GM23338 (cell line): ENCODE results near the gene H1-8. TPM values are rescaled to one million over a fixed set of nuclear protein-coding genes. Genes with fewer than 3 reads are reported as not detected.

Source experiments
- ATAC-seq: fragments of 200-7000 bp; cut with Tn5 transposase; 3 replicates; pipeline ENCODE4 v1.9.1; 2020
- DNase-seq: peaks from one replicate; pipeline ENCODE4 v3.0.0-alpha.2; 2015; ENCODE audit warnings: low spot score
- H2AFZ ChIP-seq: fragments of 200-600 bp; sonication (generic); 2 replicates; pipeline ENCODE4 v1.8.0; 2016; ENCODE audit warnings: antibody characterized with exemption, mild to moderate bottlenecking, moderate library complexity
- H3F3A ChIP-seq: fragments of 200-600 bp; sonication (generic); replicated peaks from 2 replicates; pipeline ENCODE4 v1.8.0; 2017; ENCODE audit warnings: antibody characterized with exemption, mixed run types, low read depth
- H3K27ac ChIP-seq: fragments of 200-600 bp; sonication (generic); 2 replicates; pipeline ENCODE4 v1.6.1; 2016; ENCODE audit warnings: low read depth
- H3K27me3 ChIP-seq: fragments of 200-600 bp; sonication (generic); 2 replicates; pipeline ENCODE4 v1.8.0; 2016; ENCODE audit warnings: mild to moderate bottlenecking, mixed run types, moderate library complexity; ENCODE audit not compliant: insufficient read depth
- H3K36me3 ChIP-seq: fragments of 200-600 bp; sonication (generic); 2 replicates; pipeline ENCODE4 v1.8.0; 2016; ENCODE audit warnings: mild to moderate bottlenecking; ENCODE audit not compliant: insufficient read depth
- H3K4me1 ChIP-seq: fragments of 200-600 bp; sonication (generic); 2 replicates; pipeline ENCODE4 v1.8.0; 2016; ENCODE audit warnings: mild to moderate bottlenecking, moderate library complexity; ENCODE audit not compliant: insufficient read depth
- H3K4me2 ChIP-seq: fragments of 200-600 bp; sonication (generic); 2 replicates; pipeline ENCODE4 v1.7.1; 2017; ENCODE audit warnings: mixed run types
- H3K4me3 ChIP-seq: fragments of 200-600 bp; sonication (generic); 2 replicates; pipeline ENCODE4 v1.6.1; 2016; ENCODE audit warnings: mixed run types
- H3K79me2 ChIP-seq: fragments of 200-600 bp; sonication (generic); replicated peaks from 2 replicates; pipeline ENCODE4 v1.8.0; 2017; ENCODE audit warnings: mild to moderate bottlenecking; ENCODE audit not compliant: insufficient read depth
- H3K9me2 ChIP-seq: fragments of 200-600 bp; sonication (generic); 2 replicates; pipeline ENCODE4 v1.8.0; 2017; ENCODE audit not compliant: insufficient read depth
- H4K20me1 ChIP-seq: fragments of 200-600 bp; sonication (generic); replicated peaks from 2 replicates; pipeline ENCODE4 v1.8.0; 2017; ENCODE audit warnings: mild to moderate bottlenecking; ENCODE audit not compliant: insufficient read depth
- H3K27ac Mint-ChIP-seq: 2 replicates; pipeline ENCODE4 v1.8.0; 2020; ENCODE audit warnings: inconsistent platforms, mild to moderate bottlenecking, moderate library complexity, mixed read lengths
- H3K27me3 Mint-ChIP-seq: 3 replicates; pipeline ENCODE4 v1.8.0; 2022; ENCODE audit warnings: low read depth, mild to moderate bottlenecking, moderate library complexity, mixed read lengths, inconsistent platforms; ENCODE audit not compliant: insufficient read depth, poor library complexity
- H3K36me3 Mint-ChIP-seq: 3 replicates; pipeline ENCODE4 v1.8.0; 2021; ENCODE audit warnings: low read depth, mild to moderate bottlenecking, inconsistent platforms, moderate library complexity, mixed read lengths
- H3K4me1 Mint-ChIP-seq: 3 replicates; pipeline ENCODE4 v1.8.0; 2020; ENCODE audit warnings: mild to moderate bottlenecking, inconsistent platforms, mixed read lengths
- H3K4me3 Mint-ChIP-seq: 3 replicates; pipeline ENCODE4 v1.8.0; 2021; ENCODE audit warnings: moderate library complexity, mild to moderate bottlenecking, inconsistent platforms, mixed read lengths
- H3K9me3 Mint-ChIP-seq: 3 replicates; pipeline ENCODE4 v1.8.0; 2020; ENCODE audit warnings: moderate library complexity, mild to moderate bottlenecking, inconsistent platforms, mixed read lengths
- CREB1 ChIP-seq: fragments of 250-450 bp; sonication (Bioruptor Pico); IDR thresholded peaks from 2 replicates; pipeline ENCODE4 v1.5.0; 2020; ENCODE audit warnings: low read depth, mild to moderate bottlenecking, moderate library complexity
- EZH2 ChIP-seq: fragments of 200-600 bp; sonication (generic); IDR thresholded peaks from one replicate; pipeline ENCODE4 v1.8.0; 2017; ENCODE audit warnings: antibody characterized with exemption, mild to moderate bottlenecking, low read depth; ENCODE audit not compliant: unreplicated experiment
- EZH2phosphoT487 ChIP-seq: fragments of 200-600 bp; sonication (generic); IDR thresholded peaks from one replicate; pipeline ENCODE4 v1.8.1; 2018; ENCODE audit warnings: antibody characterized with exemption; ENCODE audit not compliant: unreplicated experiment
- JUNB ChIP-seq: IDR thresholded peaks from one replicate; pipeline ENCODE4 v1.6.1; 2016; ENCODE audit warnings: antibody characterized with exemption; ENCODE audit not compliant: unreplicated experiment
- NANOG ChIP-seq: IDR thresholded peaks from 2 replicates; pipeline ENCODE4 v1.6.1; 2016; ENCODE audit warnings: antibody characterized with exemption, borderline replicate concordance
- POLR2AphosphoS5 ChIP-seq: IDR thresholded peaks from 2 replicates; pipeline ENCODE4 v1.6.1; 2016; ENCODE audit warnings: antibody characterized with exemption, low read depth
- STAT1 ChIP-seq: IDR thresholded peaks from one replicate; pipeline ENCODE4 v1.6.1; 2016; ENCODE audit warnings: antibody characterized with exemption; ENCODE audit not compliant: unreplicated experiment
- ZNF114 ChIP-seq: fragments of 250-450 bp; sonication (Bioruptor Pico); IDR thresholded peaks from 2 replicates; pipeline ENCODE4 v1.5.0; 2020; ENCODE audit warnings: mild to moderate bottlenecking, moderate library complexity
- ZNF331 ChIP-seq: fragments of 250-450 bp; sonication (Bioruptor Pico); IDR thresholded peaks from 2 replicates; pipeline ENCODE4 v1.5.0; 2020; ENCODE audit warnings: low read depth, mild to moderate bottlenecking, moderate library complexity
- polyA plus RNA-seq: library from polyadenylated mRNA; unstranded; fragments of >200 nt; fragmentation: Nextera tagmentation; extraction: Ambion mirVana; gene quantifications from 2 replicates; pipeline ENCODE4 v1.2.1, GENCODE V29; 2016
- total RNA-seq: library from RNA; depleted of rRNA; stranded (reverse); fragments of >200 nt; shearing (Covaris generic); gene quantifications from 2 replicates; pipeline ENCODE4 v1.2.3, GENCODE V29; 2014
- TF ChIP-seq, protein P1 (sequence below): fragments of 250-450 bp; sonication (Bioruptor Pico); IDR thresholded peaks from 2 replicates; pipeline ENCODE4 v1.5.0; 2020; ENCODE audit warnings: mild to moderate bottlenecking, moderate library complexity
- TF ChIP-seq, protein P2 (sequence below): IDR thresholded peaks from one replicate; pipeline ENCODE4 v1.6.1; 2018; ENCODE audit warnings: antibody characterized with exemption; ENCODE audit not compliant: unreplicated experiment
- TF ChIP-seq, protein P3 (sequence below), 2 experiments: fragments of 200-600 bp in 1 of 2; sonication (generic) in 1 of 2; conservative IDR thresholded peaks; 2 replicates each; pipeline versions ENCODE4 v1.5.1 to v1.6.1; 2016 to 2017; ENCODE audit warnings: antibody characterized with exemption in 2 of 2, low read depth in 2 of 2, mild to moderate bottlenecking in 2 of 2, moderate library complexity in 1 of 2
- TF ChIP-seq, protein P4 (sequence below): IDR thresholded peaks from 2 replicates; pipeline ENCODE4 v1.6.1; 2016; ENCODE audit warnings: antibody characterized with exemption

Gene H1-8
- total and polyA plus RNA-seq, 2 experiments from 2014 or later = not detected

DNA sequence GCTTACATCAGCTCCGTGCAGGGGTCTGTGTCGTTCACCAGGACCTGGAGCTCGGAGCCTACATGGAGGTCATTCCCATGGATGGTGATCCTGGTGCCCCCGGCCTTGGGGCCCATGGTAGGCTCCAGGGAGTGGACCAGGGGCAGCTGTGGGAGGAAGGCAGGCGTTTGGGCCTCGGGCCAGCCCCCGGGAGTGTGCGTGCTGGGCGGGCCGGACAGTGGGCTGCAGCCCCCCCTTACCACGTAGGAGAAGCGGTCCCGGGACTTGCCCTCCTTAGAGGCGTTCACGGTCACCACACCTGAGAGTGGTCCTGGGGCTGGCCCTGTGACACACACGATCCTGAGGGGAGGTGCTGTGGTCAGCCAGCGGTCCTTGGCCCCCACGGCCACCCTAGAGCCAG is 29.6 kb downstream of the H1-8 start:
- H3K9me2 ChIP-seq = no peaks in the 10 kb centered on the region
- H3K27ac Mint-ChIP-seq = no peak overlapping the region
- ATAC-seq (no peak), DNase-seq (no peak)
- H3K4me3 ChIP-seq = no peak overlapping the region
- peaks cover 3% of the 10 kb centered on the region for H3K27me3 Mint-ChIP-seq
- H3F3A ChIP-seq = no peaks in the 10 kb centered on the region
- peaks cover 2% of the 10 kb centered on the region; the same call in 1 of the 3 replicates for H3K36me3 Mint-ChIP-seq
- TF ChIP-seq STAT1 (no peak), EZH2phosphoT487 (no peak), EZH2 (no peak), ZNF331 (no peak), JUNB (no peak), NANOG (no peak), CREB1 (no peak), POLR2AphosphoS5 (no peak), ZNF114 (CRISPR knock-in tag) (no peak)
- TF ChIP-seq, protein P1, sequence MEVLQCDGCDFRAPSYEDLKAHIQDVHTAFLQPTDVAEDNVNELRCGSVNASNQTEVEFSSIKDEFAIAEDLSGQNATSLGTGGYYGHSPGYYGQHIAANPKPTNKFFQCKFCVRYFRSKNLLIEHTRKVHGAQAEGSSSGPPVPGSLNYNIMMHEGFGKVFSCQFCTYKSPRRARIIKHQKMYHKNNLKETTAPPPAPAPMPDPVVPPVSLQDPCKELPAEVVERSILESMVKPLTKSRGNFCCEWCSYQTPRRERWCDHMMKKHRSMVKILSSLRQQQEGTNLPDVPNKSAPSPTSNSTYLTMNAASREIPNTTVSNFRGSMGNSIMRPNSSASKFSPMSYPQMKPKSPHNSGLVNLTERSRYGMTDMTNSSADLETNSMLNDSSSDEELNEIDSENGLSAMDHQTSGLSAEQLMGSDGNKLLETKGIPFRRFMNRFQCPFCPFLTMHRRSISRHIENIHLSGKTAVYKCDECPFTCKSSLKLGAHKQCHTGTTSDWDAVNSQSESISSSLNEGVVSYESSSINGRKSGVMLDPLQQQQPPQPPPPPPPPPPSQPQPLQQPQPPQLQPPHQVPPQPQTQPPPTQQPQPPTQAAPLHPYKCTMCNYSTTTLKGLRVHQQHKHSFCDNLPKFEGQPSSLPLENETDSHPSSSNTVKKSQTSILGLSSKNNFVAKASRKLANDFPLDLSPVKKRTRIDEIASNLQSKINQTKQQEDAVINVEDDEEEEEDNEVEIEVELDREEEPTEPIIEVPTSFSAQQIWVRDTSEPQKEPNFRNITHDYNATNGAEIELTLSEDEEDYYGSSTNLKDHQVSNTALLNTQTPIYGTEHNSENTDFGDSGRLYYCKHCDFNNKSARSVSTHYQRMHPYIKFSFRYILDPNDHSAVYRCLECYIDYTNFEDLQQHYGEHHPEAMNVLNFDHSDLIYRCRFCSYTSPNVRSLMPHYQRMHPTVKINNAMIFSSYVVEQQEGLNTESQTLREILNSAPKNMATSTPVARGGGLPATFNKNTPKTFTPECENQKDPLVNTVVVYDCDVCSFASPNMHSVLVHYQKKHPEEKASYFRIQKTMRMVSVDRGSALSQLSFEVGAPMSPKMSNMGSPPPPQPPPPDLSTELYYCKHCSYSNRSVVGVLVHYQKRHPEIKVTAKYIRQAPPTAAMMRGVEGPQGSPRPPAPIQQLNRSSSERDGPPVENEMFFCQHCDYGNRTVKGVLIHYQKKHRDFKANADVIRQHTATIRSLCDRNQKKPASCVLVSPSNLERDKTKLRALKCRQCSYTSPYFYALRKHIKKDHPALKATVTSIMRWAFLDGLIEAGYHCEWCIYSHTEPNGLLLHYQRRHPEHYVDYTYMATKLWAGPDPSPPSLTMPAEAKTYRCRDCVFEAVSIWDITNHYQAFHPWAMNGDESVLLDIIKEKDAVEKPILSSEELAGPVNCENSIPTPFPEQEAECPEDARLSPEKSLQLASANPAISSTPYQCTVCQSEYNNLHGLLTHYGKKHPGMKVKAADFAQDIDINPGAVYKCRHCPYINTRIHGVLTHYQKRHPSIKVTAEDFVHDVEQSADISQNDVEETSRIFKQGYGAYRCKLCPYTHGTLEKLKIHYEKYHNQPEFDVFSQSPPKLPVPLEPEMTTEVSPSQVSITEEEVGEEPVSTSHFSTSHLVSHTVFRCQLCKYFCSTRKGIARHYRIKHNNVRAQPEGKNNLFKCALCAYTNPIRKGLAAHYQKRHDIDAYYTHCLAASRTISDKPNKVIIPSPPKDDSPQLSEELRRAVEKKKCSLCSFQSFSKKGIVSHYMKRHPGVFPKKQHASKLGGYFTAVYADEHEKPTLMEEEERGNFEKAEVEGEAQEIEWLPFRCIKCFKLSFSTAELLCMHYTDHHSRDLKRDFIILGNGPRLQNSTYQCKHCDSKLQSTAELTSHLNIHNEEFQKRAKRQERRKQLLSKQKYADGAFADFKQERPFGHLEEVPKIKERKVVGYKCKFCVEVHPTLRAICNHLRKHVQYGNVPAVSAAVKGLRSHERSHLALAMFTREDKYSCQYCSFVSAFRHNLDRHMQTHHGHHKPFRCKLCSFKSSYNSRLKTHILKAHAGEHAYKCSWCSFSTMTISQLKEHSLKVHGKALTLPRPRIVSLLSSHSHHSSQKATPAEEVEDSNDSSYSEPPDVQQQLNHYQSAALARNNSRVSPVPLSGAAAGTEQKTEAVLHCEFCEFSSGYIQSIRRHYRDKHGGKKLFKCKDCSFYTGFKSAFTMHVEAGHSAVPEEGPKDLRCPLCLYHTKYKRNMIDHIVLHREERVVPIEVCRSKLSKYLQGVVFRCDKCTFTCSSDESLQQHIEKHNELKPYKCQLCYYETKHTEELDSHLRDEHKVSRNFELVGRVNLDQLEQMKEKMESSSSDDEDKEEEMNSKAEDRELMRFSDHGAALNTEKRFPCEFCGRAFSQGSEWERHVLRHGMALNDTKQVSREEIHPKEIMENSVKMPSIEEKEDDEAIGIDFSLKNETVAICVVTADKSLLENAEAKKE (CRISPR knock-in tag) = no peak
- TF ChIP-seq, protein P2, sequence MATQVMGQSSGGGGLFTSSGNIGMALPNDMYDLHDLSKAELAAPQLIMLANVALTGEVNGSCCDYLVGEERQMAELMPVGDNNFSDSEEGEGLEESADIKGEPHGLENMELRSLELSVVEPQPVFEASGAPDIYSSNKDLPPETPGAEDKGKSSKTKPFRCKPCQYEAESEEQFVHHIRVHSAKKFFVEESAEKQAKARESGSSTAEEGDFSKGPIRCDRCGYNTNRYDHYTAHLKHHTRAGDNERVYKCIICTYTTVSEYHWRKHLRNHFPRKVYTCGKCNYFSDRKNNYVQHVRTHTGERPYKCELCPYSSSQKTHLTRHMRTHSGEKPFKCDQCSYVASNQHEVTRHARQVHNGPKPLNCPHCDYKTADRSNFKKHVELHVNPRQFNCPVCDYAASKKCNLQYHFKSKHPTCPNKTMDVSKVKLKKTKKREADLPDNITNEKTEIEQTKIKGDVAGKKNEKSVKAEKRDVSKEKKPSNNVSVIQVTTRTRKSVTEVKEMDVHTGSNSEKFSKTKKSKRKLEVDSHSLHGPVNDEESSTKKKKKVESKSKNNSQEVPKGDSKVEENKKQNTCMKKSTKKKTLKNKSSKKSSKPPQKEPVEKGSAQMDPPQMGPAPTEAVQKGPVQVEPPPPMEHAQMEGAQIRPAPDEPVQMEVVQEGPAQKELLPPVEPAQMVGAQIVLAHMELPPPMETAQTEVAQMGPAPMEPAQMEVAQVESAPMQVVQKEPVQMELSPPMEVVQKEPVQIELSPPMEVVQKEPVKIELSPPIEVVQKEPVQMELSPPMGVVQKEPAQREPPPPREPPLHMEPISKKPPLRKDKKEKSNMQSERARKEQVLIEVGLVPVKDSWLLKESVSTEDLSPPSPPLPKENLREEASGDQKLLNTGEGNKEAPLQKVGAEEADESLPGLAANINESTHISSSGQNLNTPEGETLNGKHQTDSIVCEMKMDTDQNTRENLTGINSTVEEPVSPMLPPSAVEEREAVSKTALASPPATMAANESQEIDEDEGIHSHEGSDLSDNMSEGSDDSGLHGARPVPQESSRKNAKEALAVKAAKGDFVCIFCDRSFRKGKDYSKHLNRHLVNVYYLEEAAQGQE = no peak
- TF ChIP-seq, protein P3, sequence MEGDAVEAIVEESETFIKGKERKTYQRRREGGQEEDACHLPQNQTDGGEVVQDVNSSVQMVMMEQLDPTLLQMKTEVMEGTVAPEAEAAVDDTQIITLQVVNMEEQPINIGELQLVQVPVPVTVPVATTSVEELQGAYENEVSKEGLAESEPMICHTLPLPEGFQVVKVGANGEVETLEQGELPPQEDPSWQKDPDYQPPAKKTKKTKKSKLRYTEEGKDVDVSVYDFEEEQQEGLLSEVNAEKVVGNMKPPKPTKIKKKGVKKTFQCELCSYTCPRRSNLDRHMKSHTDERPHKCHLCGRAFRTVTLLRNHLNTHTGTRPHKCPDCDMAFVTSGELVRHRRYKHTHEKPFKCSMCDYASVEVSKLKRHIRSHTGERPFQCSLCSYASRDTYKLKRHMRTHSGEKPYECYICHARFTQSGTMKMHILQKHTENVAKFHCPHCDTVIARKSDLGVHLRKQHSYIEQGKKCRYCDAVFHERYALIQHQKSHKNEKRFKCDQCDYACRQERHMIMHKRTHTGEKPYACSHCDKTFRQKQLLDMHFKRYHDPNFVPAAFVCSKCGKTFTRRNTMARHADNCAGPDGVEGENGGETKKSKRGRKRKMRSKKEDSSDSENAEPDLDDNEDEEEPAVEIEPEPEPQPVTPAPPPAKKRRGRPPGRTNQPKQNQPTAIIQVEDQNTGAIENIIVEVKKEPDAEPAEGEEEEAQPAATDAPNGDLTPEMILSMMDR (conservative IDR thresholded peaks at IDR 0.05; ENCODE audit: low read depth in 2 of 2) = no peak
- TF ChIP-seq, protein P4, sequence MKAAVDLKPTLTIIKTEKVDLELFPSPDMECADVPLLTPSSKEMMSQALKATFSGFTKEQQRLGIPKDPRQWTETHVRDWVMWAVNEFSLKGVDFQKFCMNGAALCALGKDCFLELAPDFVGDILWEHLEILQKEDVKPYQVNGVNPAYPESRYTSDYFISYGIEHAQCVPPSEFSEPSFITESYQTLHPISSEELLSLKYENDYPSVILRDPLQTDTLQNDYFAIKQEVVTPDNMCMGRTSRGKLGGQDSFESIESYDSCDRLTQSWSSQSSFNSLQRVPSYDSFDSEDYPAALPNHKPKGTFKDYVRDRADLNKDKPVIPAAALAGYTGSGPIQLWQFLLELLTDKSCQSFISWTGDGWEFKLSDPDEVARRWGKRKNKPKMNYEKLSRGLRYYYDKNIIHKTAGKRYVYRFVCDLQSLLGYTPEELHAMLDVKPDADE = no peak
- no peaks in the 10 kb centered on the region for H4K20me1 ChIP-seq
- H3K4me3 Mint-ChIP-seq = no peak overlapping the region
- H3K36me3 ChIP-seq = no peaks in the 10 kb centered on the region
- H3K27me3 ChIP-seq = no peaks in the 10 kb centered on the region
- no peaks in the 10 kb centered on the region; the same call in 2 of the 3 replicates for H3K9me3 Mint-ChIP-seq
- peaks cover 14% of the 10 kb centered on the region for H3K4me1 Mint-ChIP-seq
- H3K4me1 ChIP-seq = no peaks in the 10 kb centered on the region
- H3K4me2 ChIP-seq = no peak overlapping the region
- no peaks in the 10 kb centered on the region for H3K79me2 ChIP-seq
- H3K27ac ChIP-seq = no peak overlapping the region
- no peak overlapping the region for H2AFZ ChIP-seq
